GM19239 (cell line): ENCODE data around the gene KCNK1.

ENCODE experiments used
- DNase-seq: peaks from one replicate; pipeline ENCODE4 v3.0.0; 2011; ENCODE audit warnings: low spot score; ENCODE audit not compliant: insufficient read length
- FAIRE-seq: peaks from 2 replicates; lab custom pipeline; 2011; peaks lifted over from hg19 to GRCh38; lab: Jason Lieb, UNC

The KCNK1 gene

DNA sequence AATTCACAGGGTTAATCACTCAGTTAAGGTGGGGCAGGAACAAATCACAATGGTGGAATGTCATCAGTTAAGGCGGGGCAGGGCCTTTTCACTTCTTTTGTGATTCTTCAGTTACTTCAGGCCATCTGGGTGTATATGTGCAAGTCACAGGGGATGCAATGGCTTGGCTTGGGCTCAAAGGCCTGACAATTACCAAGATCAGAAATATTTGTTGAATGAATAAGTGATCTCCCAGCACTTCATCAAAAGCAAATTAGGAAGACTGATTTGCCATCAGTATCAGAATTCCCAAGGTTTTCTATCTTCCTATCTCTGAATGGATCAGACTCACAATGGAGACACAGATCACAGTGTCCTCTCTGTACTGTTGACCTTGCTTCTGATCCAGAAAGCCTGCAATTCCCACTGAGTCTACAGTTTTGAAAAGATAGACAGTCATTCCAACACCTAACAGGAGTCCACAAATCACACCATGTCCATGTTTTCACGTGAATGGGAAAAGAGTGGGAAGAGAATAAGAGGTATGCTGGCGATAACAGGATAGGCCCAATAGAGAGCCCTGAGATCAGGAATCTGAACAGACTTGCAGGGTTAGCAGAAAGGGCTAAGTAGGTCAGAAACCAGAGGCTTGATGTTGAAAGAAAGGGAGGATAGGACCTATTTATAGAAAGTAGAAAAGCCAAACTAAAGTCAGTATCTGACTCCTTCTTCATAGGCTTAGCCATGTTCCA lies 75.3 kb downstream of the KCNK1 start:
- FAIRE-seq, result no peak
- no peak for DNase-seq

DNA sequence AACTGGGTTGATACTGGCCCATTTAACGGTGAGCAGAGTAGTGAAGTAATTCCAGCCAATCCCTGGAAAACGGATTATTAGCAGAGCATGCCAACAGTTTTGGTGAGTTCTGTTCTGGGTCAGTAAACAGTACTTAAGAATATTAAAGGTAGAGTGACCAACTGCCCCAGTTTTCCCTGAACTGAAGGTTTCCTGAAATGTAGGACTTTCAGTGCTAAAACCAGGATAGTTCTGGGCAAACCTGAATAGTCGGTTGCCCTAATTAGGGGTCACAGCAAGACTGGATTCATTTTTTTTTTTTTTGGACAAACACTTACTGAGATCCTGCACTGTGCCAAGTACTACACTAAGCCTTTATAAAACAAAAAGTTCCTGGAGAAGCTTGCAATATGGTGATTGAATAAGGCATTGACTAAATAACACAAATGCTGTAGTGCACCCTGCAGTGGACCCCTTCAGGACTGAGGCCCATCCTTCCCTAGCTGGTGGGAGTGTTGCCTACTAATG lies 75.9 kb downstream of the KCNK1 start:
- FAIRE-seq, result no peak

DNA sequence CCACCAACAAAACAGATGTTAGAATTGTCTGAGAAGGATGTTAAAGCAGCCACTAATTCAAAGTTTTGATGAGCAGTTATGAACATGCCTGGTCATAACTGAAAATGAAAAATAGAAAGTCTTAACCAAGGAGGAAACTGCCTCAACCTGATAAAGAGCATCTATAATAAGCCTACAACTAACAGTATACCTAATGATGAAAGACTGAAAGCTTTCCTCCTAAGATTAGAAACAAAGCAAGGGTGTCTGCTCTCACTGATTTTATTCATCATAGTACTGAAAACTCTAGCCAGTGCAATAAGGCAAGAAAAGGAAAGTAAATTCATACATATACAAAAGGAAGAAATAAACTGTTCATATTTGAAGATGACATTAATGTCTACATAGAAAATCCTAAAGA lies 82.0 kb downstream of the KCNK1 start:
- DNase-seq (no peak), FAIRE-seq (peak; percentile 65)

More for the DNA sequence above, 75.9 kb downstream of the KCNK1 start:
- no peak for DNase-seq

DNA sequence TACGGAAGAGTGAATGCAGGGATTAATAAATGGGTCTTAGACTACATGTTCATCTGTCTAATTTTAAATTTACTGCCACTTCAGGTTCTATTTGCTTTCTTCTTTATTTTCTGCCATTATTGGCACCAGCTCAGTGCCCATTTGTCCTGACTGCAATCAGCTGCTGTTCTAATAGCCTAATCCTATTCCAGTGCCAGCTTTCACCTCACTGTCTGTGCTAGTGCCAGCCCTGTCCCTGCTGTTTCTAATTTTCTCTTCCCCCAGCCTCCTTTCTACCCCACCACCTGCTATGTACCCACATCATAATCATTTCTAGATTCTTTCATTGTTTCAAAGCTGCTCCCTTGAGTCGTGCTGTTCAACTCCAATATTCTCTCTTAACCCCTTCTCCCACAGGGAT lies 86.4 kb downstream of the KCNK1 start:
- no peak for FAIRE-seq
- no peak for DNase-seq

DNA sequence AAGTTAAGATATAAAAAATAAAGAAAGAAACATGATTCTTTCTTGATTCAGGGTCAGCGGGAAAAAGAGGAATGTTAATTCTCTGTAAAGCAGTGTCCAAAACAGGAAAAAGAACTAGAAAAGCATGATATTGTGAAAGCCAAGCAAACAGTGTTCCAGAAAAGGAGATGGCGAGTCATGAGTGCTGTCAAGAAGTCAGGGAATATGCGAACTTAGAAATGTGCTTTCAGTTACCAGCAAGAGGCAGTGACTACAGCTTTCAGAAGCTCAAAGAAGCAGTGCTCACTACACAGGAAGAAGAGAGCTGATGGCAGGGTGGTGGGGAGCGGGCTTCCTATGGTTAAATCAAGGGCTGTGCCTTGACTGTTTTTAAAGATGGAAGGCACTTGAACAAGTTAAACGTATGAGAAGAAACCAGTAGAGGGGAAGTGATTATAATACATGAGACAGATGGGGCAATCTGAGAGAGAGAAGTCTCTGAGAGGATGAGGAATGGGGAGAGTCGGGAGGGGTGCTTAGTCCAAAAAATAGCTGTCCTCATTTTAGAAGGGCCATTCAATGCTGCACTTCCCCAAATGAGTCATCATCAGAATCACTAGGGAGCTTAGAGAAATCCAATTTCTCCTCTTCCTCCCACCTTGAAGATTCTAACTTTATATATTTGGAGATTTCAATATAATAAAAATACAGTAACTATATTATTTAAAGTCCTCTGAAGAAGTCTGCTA lies 90.4 kb downstream of the KCNK1 start:
- DNase-seq, result no peak
- no peak for FAIRE-seq

DNA sequence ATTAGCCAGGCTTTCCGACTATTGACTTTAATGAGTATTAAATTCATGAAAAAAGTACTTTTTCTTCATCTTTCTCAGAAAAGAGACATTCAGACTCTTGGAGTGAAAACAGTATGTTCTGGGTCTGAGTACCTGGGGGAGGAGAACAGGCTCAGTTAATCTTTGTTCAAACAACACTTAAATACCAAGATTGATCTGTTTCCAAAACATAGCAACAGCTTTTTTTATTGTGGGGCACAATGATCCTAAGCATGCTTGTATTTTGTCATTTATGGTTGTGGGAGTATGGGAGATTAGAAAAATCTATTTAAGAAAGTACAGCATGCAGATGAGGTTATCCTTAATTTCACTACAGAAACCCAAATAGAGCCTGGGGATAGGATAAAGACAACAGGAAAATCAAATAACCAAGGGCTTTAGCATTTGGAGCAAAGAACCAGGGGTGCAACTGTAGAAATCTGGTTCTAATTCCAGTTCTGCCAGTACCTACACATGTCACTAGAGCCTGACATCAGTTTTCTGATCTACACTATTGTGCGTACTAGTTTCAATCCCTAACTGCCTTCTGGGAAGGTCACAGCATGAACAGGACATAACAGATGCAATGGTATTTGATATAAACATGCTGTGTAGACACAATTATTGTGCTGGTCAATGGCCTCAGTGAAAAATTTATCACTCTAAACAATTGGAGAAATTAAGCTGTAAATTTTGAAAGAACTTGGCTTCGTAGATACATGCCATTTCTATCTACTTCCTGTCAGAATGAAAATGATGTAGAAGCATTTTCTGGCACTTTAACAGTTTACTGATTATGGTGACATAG lies 91.2 kb downstream of the KCNK1 start:
- FAIRE-seq, result peak; percentile 70
- DNase-seq, result no peak

DNA sequence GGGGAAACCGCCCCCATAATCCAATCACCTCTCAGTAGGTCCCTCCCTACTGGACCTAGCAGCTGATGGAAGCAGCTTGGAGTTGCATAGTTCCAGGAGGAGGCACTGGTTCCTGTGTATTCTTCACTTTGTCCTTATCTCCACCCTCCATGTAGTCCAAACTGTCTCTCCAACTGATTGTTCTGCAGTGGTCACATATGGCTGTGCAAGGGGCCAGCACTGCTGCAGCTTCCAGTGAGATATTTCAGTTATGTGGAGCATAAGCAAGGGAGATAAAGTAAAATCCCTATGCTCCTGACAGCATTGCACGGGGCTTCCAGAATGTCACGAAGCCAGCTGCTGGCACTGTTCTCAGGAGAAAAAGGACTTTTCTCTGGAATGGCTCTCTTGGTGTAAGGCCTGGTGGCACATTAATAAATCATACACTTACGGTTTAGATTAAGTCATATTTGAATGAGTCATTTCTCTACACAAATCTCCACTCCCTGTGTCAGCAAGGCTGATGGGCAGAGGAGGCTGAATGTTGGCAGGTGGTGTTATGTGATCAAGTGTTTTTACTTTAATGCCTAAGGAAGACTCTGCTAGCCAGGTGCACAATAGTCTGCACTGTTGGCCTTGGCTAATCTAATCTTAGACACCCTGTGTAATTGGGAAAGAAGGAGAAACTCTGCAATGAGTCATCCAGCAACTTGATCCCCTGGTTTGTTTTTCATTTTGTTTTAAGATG lies 93.4 kb downstream of the KCNK1 start:
- FAIRE-seq, result no peak
- DNase-seq, result no peak

DNA sequence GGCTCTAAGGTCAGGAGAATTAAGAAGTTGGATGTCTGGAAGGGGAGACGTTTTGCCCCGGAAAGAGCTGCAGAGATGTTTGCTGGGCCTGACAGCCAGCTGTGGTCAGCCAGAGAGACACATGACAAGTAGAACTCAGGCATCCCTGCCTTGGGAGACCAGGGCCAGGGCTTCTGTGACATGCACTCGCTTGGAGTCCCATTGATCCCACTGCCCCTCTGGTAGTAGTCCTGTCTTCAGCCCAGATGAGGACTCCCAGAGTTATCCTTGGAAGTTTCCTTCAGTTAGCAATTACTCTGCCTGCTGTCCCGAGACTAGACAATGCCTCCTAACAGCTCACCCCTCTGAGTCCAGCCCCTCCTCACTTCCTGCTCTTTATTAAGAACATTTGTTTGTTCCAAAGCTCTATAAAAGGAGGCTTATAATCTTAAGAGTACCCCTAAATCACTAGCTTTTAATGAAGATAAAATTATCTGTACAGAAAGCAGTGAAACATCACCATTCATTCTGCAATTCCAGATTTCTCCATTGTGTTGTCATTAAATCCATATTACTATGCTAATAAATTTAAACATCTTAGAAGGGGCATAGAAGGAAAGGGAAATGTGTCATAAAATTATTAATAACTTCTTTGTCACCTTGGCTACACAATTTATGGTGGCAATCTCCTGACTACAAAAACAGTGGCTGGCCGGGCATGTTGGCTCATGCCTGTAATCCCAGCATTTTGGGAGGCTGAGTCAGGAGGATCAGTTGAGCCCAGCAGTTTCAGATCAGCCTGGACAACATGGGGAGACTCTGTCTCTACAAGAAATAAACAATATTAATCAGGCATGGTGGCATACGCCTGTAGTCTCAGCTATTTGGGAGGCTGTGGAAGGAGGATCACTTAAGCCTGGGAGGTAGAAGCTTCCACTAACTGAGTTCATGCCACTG lies 94.2 kb downstream of the KCNK1 start:
- no peak for FAIRE-seq
- DNase-seq, result no peak

DNA sequence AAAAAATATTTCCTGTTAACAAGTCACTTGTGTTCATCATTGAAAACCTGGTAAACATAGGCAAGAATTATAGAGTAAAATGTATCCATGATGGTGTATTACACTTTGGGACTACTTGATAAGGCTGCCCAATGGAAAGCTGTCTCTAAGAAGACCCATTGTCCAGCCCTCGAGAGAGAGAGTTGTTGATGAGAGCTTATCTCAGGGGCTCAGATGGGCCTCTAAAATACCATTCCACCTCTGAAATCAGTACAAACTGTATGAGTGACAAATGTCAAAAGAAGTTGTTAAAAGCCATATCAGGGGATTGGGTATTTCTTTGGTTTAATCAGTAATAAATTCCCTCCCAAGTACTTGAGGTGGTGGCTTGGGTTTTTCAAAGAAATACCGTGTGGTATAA lies 96.1 kb downstream of the KCNK1 start:
- no peak for DNase-seq
- FAIRE-seq, result no peak

DNA sequence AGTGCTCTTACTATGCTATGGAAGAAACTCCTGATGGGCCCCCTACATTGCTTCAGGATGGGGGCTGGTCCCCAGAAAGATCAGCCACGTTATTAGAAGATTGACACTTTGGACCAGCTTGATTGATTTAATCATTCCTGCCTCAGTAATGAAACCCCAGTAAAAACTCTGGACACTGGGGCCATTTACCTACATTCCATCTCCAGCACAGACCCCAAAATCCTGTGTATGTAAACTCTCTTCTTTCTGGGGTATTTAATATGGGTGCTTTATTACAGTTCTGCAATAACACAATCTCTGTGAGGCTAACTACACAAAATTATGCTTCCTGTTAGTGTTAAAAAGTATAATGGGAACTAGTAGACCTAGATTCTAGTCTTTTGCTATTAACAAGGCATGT lies 96.6 kb downstream of the KCNK1 start:
- FAIRE-seq (no peak), DNase-seq (no peak)

DNA sequence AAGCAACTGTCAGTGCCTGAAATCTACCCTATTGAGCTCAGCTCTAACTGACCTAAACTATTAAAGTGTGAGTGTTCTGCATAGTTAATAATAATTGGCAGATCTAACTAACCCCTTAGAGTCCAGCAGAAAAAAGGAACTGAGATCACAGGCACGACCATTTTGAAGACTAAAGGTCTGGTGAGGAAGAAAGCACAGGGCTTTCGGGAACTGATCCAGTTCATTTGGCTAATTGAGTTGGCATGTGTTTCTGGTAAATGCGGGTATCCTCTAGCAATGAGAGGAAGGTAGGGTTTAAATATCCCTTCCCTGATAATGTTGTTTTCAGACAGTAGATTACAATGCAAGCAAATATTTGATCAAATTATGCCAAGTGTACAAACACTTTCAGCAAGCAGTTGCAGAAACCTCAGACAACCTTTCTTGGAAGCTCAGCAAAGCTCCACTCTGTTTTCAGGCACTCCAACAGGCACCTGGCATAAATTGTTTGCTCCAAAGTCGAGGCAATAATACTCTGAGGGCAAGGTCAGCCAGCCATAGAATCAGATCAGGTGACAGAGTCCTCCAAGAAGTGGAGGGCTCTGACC lies 100.8 kb downstream of the KCNK1 start:
- FAIRE-seq (no peak), DNase-seq (no peak)

DNA sequence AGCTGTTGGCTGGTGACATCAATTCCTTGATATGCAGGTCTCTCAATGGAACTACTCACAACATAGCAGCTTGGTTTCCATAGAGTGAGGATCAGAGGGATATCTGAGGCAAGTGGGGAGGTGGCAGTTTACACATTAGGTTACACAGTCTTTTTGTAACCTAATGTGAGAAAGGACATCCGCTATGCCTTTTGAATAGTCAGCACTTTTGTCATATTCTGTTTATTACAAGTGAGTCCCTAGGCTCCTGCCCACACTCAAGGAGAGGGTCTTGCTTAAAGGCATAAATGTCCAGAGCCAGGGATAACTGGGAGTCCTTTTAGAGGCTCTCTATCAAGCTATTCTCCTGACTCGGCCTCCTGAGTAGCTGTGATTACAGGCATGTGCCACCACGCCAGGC lies 104.2 kb downstream of the KCNK1 start:
- FAIRE-seq, result no peak
- DNase-seq, result no peak

DNA sequence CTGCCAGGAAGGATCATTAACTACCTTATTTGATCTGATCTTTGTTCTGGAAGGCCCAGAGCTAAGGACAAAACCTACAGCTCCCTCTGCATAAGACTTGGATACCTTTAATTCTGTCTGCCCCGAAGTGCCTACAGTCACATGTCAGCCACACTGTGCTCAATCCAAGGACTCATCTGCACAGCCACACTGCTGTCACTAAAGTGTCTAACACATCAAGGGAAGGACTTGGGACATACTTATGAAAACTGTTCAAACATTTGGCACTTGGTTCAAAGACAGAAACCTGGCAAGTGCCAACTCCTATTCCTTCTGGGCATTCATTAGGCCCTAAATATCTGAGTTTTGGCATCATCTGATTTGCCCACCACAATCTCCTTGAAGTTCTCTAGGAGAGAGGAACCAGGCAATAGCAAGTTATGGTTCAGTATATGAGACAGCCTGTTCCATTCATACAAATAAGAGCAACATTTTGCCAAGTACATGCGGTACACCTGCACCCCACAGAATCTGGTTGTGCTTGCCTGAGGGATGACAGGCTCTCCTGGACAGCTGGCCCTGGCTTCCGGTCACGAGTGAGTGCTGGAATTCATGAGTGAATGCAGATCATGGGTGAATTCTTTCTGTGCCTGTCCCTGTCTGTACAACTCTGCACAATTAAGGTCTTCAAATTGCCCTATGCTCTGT lies 105.9 kb downstream of the KCNK1 start:
- DNase-seq (no peak), FAIRE-seq (no peak)

DNA sequence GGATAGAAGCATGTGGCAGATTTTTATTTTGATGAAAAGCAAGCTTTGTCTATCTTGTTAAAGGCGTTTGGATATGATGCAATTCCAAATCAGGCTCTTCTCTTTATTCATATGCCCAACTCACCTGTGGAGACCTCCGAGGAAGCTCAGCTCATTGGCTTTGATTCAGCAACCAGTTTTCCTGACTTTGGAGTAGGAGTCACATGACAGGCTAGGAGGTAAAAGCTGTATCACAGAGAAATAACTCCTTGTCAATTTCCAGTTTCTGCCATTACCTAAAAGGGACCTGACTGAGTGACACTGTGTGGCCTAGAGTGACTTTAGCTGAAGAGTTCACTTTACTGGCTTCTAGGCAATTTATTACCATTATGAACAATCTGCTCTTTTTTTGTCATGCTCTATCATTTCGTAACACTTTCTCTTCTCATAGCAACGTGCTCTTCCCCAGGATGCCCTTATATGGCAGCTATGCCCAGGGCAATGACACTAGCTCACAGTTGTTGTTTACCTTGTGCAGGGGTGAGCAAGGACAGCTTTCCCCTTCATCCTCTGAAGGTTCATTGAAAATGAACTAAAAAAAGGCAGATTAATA lies 107.2 kb downstream of the KCNK1 start:
- FAIRE-seq (no peak), DNase-seq (no peak)
